GM11168 (cell line): ENCODE results near the gene MBNL1.
"Not testable (repeated sequence)": the region's sequence is repeated elsewhere in the genome, so short reads cannot be mapped to it uniquely, and the experiment has no call there.

Experiments used
- in situ Hi-C: fragments of 300-500 bp; cut with MboI; formaldehyde crosslinking; loops from one replicate; pipeline ENCODE4 v1.12.0; 2022; ENCODE audit warnings: low sequenced_read_pairs; ENCODE audit not compliant: unreplicated experiment

MBNL1 gene

DNA sequence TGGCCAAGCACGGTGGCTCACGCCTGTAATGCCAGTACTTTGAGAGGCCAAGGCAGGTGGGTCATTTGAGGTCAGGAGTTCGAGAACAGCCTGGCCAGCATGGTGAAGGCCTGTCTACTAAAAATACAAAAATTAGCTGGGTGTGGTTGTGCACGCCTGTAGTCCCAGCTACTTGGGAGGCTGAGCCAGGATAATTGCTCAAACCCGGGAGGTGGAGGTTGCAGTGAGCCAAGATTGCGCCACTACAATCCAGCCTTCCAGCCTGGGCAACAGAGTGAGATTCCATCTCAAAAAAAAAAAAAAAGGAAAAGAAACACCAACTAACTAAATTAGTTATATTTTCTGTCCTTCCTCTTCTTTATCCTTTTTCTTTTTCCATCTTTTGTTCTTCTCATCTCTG is 68.6 kb downstream of the MBNL1 start:
- in situ Hi-C loops = not testable (repeated sequence)

DNA sequence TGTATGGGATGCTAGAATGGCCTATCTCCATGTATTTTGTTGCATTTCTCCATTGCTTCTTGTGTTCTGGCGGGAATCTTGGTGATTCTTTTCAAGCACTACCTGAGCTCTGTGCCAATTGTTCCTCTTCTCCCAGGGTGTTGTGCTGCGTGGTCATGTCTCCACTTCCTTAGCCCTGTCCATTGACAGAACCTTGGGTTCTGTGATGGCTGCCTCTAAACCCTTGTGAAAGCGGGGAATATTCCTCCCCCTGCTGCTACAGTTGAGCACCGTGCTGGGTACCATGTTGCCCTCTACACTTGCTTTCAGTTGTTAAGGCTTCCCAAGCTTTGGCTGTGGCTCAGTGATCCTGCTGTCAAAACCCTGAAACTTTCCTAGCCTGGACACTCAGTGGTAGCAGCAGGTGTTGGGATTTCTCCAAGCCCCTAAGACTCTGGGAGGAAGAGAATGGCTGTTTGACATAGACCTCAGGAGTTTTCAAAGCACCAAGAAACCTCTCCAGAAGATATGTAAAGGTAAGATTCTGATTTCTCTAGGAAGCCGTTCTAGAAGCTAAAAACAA is 69.5 kb downstream of the MBNL1 start:
- in situ Hi-C loops = no loop called here

DNA sequence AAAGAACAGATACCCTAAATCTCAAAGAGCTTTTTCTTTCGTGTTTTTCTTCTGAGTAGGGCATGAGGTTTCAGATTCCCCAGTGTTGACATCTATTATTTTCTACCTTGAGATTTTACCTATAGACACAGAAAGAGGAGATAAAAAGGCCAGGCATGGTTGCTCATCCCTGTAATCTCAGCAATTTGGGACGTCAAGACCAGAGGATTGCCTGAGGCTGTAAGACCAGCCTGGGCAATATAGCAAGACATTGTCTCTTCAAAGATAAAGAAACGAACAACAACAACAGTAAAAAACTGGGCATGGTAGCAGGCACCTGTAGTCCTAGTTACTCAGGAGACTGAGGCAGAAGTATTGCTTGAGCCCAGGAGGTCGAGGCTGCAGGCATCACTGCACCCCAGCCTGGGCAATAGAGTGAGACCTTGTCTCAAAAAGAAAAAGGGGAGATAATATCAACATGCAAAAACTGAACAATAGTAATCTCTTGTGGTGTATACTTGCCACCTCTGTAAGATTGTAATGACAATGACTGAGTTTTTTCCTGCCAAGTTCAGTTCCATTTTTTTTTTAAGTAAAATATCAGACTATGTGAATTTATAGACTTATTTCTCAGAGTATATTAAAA is 71.3 kb downstream of the MBNL1 start:
- in situ Hi-C loops = no loop called here

DNA sequence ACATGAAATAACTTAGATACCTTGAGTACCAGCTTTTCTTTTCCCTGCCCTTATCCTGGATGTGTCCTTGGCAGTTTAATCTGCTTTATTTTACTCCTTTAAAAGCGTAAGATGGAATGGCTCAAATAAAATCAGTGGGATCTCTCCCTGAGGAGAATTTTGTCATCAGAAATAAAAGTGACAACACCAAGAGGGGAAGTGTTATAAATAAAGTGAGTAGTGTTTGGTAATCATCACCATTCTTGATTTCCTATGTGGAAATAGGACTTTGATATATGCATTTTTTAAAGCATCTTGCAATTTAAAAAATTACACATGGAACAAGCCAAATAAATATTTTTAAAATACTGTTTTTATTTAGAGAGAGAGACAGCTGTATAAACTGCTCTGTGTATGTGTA is 76.5 kb downstream of the MBNL1 start:
- in situ Hi-C loops = no loop called here

DNA sequence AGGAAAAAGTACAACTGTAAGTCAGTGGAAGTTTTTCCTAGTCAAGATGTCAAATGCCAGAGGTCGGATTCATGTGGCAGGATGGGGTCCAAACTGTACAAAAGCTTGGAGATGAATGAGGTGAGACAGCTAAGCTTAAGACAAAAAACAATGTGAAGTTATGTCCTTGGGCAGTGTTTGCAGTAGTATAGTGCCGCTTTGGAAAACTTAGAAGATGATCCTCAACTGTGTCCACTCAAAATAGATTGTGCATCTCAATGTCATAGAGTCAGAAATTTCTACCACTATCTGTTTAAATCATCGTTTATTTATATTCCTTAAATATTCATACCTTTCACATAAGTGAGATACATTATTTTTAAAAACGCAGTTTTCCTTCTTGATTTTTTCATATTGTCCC is 77.3 kb downstream of the MBNL1 start:
- in situ Hi-C loops = no loop called here

DNA sequence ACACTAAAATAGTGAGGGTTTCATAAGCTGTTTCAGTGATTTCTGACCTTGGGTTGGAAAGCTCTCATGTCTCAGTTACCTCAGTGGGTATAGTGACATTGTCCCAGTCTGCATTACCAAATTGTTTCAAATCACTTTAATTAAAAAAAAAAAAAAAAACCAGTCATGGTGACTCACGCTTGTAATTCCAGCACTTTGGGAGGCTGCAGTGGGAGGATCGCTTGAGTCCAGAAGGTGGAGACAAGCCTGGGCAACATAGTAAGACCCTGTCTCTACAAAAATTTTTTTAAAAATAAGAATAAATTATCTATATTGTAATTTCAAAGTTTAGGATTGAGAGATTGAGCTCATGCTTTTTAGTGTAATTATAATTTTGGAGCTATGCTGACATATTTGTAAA is 78.0 kb downstream of the MBNL1 start:
- in situ Hi-C loops = no loop called here

DNA sequence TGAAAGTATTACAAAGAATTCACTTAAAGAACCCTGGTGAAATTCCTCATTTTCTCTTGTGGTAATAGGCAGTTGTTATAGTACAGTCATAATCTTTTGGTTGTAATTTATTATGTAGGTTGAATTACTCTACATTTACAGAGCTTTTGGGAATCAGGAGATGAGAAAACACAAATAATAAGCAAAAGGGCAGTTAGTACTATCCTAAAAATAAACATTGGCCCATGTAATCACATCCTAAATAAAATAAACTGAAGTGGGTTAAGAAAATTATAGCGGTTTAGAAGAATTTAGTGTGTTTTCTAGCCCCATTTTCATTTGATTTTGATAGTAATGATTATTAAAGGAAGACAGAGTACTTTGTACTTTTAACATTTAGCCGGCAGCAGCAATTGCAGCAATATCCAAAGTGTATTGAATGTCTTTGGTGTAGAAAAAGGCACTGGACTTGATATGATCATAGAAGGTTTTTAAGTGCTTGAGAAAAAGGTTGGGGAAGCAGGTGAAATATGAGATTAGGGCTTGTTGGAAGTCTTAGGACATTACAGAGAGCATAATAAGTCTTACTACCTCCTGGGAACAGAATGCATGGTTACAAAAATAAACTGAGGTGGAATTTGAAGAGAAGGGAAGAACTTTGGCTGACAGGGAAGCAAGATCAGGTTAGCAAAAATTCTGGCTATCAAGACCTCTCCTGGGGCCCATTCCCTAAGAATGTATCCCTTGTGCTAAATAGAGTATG is 79.9 kb downstream of the MBNL1 start:
- in situ Hi-C loops = no loop called here

DNA sequence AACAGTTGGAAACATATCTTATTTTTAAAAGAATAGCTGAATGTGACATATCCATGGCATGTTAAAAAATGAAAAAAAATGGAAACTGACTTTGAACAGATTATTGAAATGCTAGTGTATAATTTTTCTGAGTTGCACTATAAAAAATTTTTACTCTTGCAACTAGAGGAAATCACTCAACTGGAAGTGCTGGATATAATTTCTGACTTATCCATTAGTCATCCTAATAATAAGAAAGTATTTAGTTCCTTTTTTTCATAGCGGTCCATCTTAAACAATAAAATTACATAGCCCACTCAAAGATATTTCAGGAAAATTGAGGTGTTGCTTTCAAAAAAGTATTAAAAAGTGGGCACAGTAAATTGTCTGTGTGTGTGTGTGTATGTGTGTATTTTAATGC is 80.7 kb downstream of the MBNL1 start:
- in situ Hi-C loops = no loop called here

DNA sequence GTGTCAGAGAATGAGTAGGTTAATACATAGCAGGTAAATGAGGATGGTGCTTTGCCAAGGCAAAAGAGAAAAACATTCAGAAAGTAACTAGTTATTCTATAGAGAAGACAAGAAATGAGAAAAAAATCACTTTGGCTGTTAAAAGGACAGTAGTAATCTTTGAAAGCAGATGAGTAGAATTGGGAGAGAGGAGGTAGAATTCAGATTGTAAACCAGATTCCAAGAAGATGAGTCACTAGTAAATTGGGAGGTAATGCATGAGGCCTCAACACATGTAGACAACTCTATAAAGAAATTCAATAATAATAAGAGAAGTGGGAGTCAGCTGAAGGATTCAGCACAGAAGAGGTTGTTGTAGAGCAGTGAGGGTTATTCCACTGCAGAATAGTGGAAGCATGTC is 81.4 kb downstream of the MBNL1 start:
- in situ Hi-C loops = no loop called here

DNA sequence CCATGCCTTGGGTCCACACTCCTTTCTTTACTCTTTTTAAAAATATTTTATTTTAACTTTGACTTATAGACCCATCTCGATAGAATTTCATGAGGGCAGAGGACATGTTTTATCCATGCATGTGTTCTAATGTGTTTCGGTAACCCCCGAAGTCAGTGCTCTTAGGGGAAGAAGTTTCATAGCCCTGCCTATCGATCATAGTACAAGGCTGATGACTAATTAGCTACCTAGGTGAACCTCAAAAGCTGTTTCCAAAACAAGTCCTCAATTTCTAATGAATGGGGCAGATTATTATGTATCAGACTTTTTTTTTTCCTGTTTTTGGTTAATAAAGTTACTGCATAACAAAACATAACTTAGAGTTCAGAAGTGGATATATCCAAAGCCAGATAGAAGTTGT is 82.0 kb downstream of the MBNL1 start:
- in situ Hi-C loops = no loop called here

DNA sequence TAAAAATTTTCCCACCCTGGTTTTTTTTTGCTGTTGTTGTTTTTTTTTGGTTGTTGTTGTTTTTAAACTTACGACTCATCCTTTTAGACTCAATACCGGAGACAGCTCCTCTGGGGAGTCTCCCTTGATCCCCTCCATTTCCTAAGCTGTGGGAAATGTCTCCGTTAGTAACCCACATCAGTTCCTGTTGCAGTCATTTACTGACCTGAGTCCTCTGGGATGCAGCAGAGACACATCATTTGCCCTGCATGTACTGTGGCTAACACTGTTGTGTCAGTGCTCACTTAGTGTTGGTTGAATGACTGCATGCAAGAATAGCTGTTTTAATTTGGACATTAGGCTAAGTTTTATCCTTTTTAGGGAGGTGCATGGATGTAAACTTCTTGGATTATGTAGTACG is 83.8 kb downstream of the MBNL1 start:
- in situ Hi-C loops = no loop called here

DNA sequence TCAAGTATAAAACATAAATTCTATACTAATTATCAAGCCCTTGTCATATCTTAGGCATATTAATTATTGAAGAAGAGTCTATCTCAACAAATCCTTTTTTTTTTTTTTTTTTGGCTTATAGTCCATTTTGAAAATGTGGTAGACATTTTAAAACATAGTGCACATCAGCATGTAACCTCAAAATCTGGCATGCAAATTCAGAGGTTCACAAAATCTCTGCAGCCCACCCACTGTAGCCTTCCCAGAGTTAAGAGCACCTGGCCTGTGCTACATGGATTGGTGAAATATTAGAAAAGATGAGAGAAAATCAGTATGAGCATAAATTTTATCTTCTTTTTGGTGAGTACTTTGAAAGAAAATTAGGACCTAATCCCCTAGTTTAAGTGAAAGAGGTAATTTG is 84.8 kb downstream of the MBNL1 start:
- in situ Hi-C loops = no loop called here

DNA sequence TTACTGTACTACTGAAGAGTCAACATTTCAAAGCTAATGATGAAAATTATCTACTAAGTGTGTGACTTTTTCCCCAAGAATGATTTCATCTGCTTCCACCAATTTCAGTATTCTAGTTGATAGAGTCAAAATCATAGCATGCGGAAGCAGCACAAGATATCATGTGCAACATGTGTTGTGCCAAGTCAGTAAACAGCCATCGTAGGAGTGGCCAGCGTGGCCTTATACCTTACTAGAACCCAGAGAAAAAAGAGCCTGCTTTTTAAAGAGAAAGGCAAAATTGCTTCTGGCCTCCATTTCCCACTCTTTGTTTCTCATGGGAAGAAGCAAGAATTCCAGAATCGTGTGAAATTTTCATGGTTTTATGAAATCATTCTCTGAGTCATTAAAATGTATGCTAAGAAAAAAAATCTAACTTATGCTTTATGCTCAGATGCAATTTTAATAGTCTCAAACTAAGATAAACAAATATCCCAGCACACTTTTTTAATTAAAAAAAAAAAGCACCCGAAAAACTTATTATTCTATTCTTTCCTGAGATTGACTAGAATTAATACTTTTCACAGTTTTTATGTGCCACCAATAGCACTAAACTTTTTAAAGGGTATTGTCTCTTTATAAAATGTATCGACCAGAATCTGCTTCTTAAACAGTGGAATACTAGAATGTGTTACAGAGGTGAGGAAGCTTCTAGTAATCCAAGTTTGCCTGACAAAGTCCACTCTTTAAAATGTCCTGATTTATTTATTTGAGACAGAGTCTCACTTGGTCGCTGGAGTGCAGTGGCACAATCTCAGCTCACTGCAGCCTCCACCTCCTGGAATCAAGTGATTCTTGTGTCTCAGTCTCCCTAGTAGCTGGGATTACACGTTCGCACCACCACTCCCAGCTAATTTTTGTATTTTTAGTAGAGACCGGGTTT is 87.3 kb downstream of the MBNL1 start:
- in situ Hi-C loops = no loop called here

DNA sequence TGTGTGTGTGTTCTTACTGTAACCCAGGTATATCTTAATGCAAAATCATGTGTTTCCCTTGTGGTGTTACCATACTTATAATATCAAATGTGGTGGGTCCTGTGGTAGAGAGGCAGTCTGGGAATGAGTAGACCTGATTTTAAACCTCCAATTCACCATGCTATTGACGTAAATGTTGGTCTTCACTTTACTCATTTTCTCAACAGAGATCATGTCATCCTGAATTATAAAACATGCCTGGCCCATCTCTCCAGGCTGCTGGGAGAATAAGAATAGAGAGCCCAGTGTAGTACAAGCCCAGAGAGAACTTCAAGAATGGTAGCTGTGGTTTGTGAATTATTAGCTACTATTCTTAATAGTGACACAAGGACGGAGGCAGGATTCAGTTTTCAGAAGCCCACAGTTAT is 88.1 kb downstream of the MBNL1 start:
- in situ Hi-C loops = no loop called here

DNA sequence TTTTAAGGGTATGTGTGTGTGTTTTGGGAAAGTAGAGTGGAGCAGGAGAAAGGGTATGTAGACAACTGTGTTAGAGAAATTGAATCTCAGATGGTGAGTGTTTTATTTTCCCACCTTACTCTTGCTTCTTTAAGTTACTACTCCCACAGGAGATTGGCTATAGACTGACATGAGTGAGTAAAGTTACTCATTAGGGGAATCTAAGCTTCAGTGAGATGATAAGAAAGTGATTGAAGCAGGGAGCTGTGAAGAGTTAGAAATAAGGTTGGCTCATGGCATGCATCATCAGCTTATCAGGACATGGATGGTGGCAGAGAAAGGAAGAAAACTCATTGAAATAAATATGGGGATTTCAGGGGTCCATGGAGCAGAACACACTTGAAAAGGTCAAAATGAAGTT is 88.9 kb downstream of the MBNL1 start:
- in situ Hi-C loops = no loop called here

DNA sequence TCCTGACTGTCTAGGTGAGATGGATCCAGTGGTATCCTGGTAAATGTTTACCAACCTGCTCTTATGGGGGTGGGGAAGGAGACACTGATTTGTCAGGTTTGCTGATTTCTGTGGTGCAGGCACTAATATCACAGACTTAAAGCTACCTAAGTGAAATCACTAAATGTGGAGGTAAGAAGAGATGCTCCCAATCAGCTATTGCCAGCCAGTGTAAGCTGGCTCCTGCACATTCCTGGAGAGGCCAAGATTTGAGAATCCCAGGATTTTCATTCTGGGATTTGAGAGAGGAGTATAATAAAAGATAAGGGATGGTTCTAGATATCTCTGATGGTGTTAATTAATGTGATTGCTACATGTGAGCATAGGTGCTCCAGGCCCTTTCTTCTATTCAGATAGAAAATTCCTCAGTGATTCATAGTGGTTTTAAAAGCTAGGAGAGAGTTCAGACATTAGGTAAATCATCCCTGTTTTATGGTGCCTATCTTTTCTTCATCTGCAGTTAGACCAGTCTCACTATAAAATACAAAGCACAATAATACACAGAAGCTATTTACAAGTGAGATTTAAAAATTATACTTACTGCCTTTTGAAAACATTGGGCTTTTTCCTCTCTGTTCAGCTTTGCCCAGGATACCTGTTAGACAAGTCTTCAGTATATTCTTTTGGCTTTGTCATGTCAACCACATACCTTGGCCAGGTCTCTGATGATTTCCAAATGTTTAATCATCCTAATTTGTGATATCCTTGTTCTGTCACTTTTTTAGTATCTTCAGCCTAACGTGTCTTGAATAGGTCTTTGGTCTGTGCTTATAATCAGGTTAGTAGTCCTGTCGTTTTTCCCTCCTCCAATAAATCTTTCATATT is 90.9 kb downstream of the MBNL1 start:
- in situ Hi-C loops = no loop called here

DNA sequence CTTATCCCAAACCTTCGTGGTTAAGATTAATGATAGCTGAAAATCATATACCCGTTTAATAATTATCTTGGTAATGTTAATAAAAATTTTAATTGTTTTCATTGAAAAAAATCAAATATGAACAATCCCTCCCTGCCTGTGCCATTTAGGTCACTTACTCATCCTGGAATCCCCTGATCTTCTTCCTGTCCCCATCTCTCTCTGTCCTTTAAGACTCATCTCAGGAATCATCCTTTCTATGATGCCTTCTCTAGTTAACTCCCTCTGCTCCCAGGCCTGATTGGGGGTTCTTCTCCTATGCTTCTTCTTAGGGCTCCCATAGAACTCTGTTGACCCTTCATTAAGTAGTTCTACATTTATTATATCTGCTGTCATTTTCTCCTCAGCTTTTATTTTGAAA is 91.6 kb downstream of the MBNL1 start:
- in situ Hi-C loops = no loop called here

DNA sequence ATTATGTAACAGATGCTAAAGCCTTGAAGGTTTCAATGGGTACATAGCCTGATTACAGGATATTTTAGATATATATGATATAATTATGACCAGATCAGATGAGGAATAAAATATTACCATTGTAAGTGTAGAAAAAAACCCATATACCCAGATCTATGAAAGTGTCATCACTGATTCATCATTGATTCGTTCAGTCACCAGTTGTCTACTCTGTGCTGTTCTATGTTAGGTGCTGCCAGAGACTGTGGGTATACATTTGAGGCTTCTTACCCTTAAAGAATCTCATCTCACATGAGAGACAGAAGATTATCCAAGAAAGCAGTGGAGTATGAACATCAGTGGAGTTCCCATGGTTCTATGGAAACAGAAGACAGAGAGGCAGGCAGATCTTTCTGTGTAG is 92.2 kb downstream of the MBNL1 start:
- in situ Hi-C loops = no loop called here

DNA sequence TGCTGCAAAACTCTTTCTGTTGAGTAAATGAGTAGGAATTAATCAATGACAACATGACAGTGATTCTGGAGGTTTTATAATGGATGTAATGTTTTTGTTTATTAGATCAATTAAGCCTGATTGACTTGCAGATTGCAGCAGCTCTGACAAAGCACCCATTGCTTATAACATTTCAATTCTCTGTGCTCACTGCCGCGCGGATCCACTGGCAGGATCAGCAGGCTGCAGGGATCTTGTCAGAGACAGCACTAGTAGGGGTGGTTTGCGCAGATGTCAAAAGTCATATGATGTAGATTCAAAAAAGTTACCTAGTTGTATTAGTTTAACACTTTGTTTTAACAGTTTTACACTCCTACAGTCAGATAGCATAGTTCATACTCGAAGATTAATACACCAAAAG is 93.4 kb downstream of the MBNL1 start:
- in situ Hi-C loops = no loop called here

DNA sequence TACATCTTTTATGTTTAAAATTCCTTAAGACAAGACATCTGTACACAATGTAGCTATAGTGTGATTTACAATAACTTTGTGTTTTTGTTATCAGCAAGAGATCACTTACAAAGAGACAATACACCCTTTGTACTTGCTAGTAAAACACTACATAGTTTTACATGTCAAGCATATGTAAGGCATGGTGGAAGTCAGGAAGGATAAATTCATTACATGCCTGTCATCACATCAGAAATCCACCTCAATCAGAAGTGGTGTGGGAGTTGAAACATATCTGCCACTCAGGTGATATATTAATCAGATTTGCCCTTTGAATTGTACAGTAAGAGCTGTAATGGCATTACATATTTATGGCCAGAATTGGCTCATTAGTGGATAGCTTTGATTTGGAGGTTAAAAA is 95.5 kb downstream of the MBNL1 start:
- in situ Hi-C loops = no loop called here
